ENCODE data around the gene CPOX. TPM values are rescaled to one million over a fixed set of nuclear protein-coding genes. Genes with fewer than 3 reads are reported as not detected.
A peak's percentile ranks its signal among the peaks of the same experiment; 100 is the strongest.
"Not testable (repeated sequence)": the region's sequence is repeated elsewhere in the genome, so short reads cannot be mapped to it uniquely, and the experiment has no call there.

Gene CPOX
- total RNA-seq: 15.4 TPM

- peak; percentile 98 for ATAC-seq
These were observed at the start of gene CPOX for GRCh38 chr3:98593046-98593936. CPOX (minus strand) TSS chr3:98593611; CDS start chr3:98593504, 107 bp downstream.

DNA sequence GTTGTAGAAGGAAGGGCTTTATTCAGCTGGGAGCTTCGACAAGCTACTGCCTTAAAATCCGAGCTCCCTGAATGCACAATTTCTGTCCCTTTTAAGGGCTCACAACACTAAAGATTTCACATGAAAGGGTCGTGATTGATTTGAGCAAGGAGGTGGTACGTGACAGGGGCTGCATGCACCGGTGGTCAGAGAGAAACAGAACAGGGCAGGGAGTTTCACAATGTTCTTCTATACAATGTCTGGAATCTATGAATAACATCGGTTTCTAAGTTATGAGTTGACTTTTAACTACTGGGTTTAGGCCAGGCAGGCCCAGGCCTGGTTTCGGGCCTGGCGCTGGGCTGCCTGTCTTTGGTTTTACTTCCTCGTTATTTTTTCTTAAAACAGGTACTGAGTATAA, 49.4 kb upstream of the CPOX start:
- ATAC-seq: not testable (repeated sequence)

DNA sequence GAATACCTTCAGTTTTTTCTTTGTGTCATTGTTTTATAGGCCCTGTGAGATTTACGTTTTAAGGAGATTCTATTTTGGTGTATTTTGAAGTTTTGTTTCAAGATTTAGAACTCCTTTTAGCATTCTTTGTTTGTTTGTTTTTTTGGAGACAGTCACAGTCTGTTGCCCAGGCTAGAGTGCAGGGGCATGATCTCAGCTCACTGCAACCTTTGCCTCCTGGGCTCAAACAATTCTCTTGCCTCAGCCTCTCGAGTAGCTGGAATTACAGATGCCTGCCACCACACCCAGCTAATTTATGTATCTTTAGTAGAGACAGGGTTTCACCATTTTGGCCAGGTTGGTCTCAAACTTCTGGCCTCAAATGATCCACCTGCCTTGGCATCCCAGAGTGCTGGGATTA, 48.3 kb upstream of the CPOX start:
- ATAC-seq: not testable (repeated sequence)

GRCh38 chr3:98638515-98638914, 45.1 kb upstream of the CPOX start:
- ATAC-seq: not testable (repeated sequence)

GRCh38 chr3:98630416-98630815, 37.0 kb upstream of the CPOX start:
- ATAC-seq: no peak

- ATAC-seq: no peak
These were observed 34.9 kb upstream of the CPOX start for GRCh38 chr3:98628317-98628716.

DNA sequence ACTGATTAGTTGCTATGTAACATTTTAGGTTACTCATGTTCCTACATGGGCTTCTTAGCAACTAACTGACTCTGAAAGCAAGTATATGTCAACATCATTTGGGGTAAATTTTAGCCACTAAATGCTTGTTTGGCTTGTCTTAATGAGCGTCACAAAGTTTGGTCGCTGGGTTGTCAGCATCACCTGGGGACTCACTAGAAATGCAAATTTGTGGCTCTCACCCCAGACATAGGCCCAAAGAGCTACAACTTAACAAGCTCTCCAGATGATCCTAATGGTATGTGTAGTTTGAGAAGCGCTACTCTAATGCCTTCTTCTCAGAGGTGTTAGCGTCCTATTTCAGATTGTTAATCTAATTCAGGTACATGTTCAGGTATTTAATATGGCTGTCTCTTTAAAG, 32.7 kb upstream of the CPOX start:
- ATAC-seq: no peak

- no peak for ATAC-seq
These were observed 30.3 kb upstream of the CPOX start for GRCh38 chr3:98623572-98624280.

DNA sequence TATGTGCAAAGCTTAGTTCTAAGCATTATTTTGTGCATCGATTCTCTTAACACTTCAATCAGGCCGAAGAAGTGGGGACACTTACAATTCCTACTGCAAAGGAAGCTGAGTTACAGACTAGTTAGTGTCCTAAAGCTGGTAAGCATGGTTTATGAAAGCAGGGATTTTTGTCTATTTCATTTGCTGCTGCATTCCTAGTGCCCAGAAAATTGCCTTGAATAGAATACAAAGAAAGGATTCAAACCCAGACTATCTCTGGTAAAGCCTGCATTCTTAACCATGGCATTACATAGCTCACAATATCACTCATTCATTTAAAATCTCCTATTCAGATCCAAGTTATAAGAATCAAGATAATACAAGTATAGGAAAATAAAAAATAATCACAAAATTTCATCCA, 24.4 kb upstream of the CPOX start:
- no peak for ATAC-seq

- ATAC-seq: no peak
These were observed 20.2 kb upstream of the CPOX start for GRCh38 chr3:98613616-98614015.

DNA sequence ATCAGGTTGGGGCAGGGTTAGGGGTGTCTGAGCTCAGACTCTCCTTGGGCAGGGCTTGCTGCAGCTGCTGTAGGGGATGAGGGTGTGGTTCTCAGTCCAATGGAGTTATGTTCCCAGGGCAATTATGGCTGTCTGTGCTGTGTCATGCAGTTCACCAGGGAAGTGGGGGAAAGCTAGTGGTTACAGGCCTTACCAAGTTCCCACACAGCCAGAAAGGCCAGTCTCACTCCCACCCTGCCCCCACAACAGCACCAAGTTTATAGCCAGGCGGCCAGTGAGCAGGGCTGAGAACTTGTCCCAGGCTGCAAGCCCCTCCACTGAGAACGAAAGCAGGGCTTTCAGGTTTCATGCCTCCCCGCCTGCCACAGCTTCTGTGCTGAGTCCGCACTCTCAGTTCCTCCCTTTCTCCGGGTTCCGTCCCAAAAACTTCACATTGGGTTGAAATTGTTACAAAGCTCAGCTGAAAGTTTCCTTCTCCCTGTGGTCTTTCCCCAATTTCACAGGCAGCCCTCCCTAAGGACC, 19.6 kb upstream of the CPOX start:
- no peak for ATAC-seq

DNA sequence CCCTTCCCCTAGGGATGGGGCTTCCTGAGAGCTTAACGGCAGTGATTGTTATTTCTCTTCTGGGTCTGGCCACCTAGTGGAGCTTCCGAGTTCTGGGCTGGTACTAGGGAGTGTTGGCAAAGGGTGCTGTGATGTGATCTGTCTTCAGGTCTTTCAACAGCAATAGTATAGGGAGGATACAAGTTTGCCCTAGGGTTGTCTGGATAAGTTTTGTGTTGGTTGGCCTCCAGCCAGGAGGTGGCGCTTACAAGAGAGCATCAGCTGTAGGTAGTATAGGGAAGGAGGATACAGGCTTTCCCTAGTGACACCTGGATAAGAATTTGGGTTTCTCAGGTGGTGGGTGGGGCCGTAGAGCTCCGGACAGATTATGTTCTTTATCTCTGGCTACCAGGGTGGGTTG, 19.2 kb upstream of the CPOX start:
- ATAC-seq: peak; percentile 43

DNA sequence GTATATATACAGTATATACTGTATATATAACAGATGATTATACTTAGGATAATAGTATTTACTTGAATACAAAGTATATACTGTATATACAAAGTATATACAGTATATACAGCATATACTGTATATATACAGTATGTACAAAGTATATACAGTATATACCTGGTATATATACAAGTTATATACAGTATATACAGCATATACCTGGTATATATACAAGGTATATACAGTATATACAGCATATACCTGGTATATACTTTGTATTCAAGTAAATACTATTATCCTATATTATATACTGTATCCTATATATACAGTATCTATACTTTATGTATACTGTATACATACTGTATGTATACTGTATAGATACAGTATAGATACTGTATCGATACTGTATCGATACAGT, 14.6 kb upstream of the CPOX start:
- ATAC-seq: no peak

DNA sequence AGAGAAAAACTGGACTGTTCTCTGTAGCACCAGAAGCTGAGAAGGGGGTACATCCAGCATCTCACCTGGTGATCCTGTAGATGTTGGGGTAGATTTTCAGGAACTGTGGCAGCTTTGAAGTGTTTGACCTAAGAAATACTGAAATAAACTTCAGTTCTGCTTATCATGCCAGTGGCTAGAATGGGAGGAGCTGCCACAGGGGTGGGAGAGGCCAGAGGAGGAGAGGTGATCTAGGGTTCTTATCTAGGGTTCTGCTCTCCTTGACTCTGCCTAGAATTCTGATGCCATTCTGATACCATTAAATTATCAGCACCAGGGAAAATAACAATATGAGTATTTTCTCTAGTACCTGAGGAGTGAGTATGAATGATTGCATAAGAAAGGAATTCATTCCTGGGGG, 10.2 kb upstream of the CPOX start:
- ATAC-seq: no peak

- peak; percentile 71 for ATAC-seq
These were observed 8.8 kb upstream of the CPOX start for GRCh38 chr3:98602078-98602678.

DNA sequence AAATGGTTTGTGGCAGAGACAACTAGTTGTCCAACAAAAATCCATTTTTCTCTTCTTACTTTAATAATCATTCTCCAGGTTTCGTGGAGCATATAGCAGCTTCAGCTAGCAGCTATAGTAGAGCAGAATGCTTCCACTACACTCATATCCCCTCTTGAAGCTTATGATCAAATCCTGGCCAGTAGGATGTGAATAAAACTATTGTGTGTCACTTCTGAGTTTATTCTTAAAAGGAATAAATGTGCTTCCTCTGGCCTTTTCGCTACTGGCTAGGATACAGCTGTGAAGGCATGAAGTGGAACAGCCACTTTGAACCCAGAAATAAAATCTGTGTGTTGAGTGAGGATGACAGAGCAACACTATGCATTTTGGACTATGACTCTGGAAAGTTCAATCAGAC, 7.8 kb upstream of the CPOX start:
- ATAC-seq: no peak

DNA sequence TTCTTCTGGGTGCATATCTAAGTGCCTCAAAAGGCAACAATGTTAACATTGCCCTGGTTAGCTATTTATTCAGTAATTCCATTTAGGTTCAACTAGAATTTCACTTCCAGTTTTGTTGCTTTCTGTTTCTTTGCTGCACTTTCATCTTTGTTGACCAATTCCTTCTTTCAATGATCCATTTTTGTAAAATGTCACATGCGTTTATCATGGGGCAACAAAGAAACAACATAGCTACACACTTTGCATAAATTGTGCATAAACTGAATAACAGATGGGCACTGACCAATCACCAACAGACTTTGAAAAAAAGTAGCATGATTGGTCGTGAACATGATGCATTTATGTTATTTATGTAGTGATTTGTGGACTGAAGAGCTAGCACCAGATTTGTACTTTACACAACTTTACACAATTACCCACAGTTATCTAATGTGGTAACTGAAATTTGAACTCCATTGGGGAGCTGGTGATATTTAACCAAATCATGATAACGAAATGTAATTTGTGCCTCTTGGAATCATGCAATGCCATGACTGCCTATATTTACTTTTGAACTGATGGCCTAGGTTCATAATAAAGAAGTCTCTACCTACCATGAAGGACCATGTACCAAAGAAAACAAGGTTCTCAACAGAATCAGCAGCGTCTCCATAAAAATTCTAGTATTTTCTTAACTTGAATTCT, 7.1 kb upstream of the CPOX start:
- no peak for ATAC-seq

GRCh38 chr3:98599647-98600411, 6.4 kb upstream of the CPOX start:
- ATAC-seq: no peak

GRCh38 chr3:98598492-98598891, 5.1 kb upstream of the CPOX start:
- ATAC-seq: no peak

DNA sequence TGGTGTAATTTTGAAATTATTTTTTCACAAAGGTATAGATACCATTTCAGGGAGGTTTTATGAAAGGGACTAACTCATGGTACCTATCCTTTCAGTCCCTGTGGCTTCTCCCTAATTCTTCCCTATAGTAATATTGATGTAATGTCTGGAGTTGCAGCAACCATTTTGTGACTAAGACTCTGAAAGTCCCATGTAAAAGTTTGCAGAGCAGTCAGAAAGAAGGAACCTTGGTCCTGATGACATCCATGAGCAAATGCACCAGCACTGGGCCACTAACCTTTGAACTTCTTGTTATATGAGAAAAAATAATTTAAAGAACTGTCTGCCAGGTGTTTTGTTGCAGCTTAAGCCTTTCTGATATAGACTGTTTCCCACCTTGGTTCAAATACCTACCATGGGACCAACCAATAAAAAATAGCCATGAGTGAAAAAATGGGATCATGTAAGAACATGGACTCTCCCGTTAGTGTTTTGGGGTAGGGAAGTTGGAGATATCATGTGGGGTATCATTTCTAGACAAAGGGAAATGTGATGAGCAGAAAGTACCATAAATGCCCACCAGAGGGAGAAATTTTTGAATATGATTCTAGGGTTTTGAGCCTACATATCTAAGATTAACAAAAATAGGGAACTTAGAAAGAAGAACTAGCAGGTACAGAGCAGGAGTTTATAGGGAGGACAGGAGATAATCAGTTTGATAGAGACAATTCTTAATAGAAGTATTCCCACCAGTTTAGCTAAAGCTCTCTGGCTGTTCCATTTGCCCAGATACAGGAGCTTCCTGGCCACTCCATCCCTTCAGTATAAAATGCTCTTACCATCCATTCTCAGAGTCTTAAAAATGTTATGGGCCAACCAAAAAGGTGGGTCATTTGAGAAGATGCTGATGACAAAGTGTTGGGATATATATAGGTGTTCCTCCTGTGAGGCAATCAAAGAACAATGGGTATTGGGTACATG, 3.4 kb upstream of the CPOX start:
- ATAC-seq: no peak

GRCh38 chr3:98596087-98596486, 2.7 kb upstream of the CPOX start:
- no peak for ATAC-seq
